DOHH2 (cell line): Measurements from ENCODE around the gene B3GLCT.

ENCODE experiments used
- CTCF ChIP-seq: fragments of 200-600 bp; sonication (generic); IDR thresholded peaks from one replicate; pipeline ENCODE4 v1.5.1; 2014; ENCODE audit warnings: antibody characterized with exemption, mild to moderate bottlenecking, low read depth, low read length; ENCODE audit not compliant: poor library complexity, severe bottlenecking
- EZH2phosphoT487 ChIP-seq: fragments of 200-600 bp; sonication (generic); IDR thresholded peaks from 2 replicates; pipeline ENCODE4 v1.6.1; 2017; ENCODE audit warnings: borderline replicate concordance, mild to moderate bottlenecking, antibody characterized with exemption, low read length, moderate library complexity, mixed read lengths

- TF ChIP-seq CTCF (no peak), EZH2phosphoT487 (no peak)
These were observed 87.2 kb downstream of the B3GLCT start for GRCh38 chr13:31286930-31287329.
